ENCODE measurements around the gene GRB2.
"Not testable (repeated sequence)": the region's sequence is repeated elsewhere in the genome, so short reads cannot be mapped to it uniquely, and the experiment has no call there.

DNA sequence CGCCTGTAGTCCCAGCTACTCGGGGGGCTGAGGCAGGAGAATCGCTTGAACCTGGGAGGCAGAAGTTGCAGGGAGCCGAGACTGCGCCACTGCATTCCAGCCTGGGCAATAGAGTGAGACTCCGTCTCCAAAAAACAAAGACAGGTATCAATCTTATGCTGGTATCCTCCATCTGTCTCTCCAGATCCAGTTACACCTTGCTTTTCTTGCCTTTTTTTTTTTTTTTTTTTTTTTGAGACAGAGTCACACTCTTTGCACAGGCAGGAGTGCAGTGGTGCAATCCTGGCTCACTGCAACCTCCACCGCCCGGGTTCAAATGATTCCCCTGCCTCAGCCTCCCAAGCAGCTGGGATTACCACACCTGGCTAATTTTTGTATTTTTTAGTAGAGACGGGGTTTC is 59.1 kb downstream of the GRB2 start:
- TF ChIP-seq TCF7L2 (IDR thresholded peaks at IDR 0.05; ENCODE audit: low read depth, low read length): not testable (repeated sequence)
- TF ChIP-seq, protein P1, sequence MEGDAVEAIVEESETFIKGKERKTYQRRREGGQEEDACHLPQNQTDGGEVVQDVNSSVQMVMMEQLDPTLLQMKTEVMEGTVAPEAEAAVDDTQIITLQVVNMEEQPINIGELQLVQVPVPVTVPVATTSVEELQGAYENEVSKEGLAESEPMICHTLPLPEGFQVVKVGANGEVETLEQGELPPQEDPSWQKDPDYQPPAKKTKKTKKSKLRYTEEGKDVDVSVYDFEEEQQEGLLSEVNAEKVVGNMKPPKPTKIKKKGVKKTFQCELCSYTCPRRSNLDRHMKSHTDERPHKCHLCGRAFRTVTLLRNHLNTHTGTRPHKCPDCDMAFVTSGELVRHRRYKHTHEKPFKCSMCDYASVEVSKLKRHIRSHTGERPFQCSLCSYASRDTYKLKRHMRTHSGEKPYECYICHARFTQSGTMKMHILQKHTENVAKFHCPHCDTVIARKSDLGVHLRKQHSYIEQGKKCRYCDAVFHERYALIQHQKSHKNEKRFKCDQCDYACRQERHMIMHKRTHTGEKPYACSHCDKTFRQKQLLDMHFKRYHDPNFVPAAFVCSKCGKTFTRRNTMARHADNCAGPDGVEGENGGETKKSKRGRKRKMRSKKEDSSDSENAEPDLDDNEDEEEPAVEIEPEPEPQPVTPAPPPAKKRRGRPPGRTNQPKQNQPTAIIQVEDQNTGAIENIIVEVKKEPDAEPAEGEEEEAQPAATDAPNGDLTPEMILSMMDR (IDR thresholded peaks at IDR 0.05): not testable (repeated sequence)

Measured in Panc1 (cell line).